OCI-LY7 (cell line): Measurements from ENCODE around the gene LRRC74A. TPM values are rescaled to one million over a fixed set of nuclear protein-coding genes. Genes with fewer than 3 reads are reported as not detected.
"Not testable (repeated sequence)": the region's sequence is repeated elsewhere in the genome, so short reads cannot be mapped to it uniquely, and the experiment has no call there.

Source experiments
- BruUV-seq: library from RNA; stranded (reverse); fragments of 400-500 nt; replicated peaks from 2 replicates; lab custom pipeline; 2021; lab: Mats Ljungman, UMichigan
- CTCF ChIA-PET: fragments of 300-600 bp; sonication (Branson Sonifier 250); formaldehyde crosslinking; loops from one replicate; lab custom pipeline; 2022; ENCODE audit warnings: antibody characterized with exemption; ENCODE audit not compliant: unreplicated experiment; lab: Charles Lee
- POLR2A ChIA-PET: fragments of 300-600 bp; sonication (Branson Sonifier 250); formaldehyde crosslinking; loops from one replicate; lab custom pipeline; 2022; ENCODE audit warnings: antibody characterized with exemption; lab: Charles Lee
- DNase-seq: peaks from one replicate; pipeline ENCODE4 v3.0.0-alpha.2; 2015; ENCODE audit warnings: low spot score
- H2AFZ ChIP-seq: fragments of 200-600 bp; sonication (generic), shearing (Covaris generic); 2 replicates; pipeline ENCODE4 v1.6.1; 2014; ENCODE audit warnings: mild to moderate bottlenecking, antibody characterized with exemption, low read length, moderate library complexity
- H3K27ac ChIP-seq: fragments of 200-600 bp; sonication (generic); 2 replicates; pipeline ENCODE4 v1.5.1; 2014; ENCODE audit warnings: mixed run types, low read depth, mild to moderate bottlenecking, moderate library complexity, low read length, inconsistent platforms; ENCODE audit not compliant: poor library complexity, severe bottlenecking
- H3K36me3 ChIP-seq: fragments of 200-600 bp; sonication (generic); 2 replicates; pipeline ENCODE4 v1.6.1; 2014; ENCODE audit warnings: mild to moderate bottlenecking, antibody characterized with exemption, low read length, moderate library complexity, mixed read lengths; ENCODE audit not compliant: insufficient read depth
- H3K4me1 ChIP-seq: fragments of 200-600 bp; sonication (generic); 2 replicates; pipeline ENCODE4 v1.5.1; 2014; ENCODE audit warnings: mild to moderate bottlenecking, low read length; ENCODE audit not compliant: insufficient read depth, poor library complexity, severe bottlenecking
- H3K4me2 ChIP-seq: fragments of 200-600 bp; sonication (generic); 2 replicates; pipeline ENCODE4 v1.6.1; 2014; ENCODE audit warnings: mild to moderate bottlenecking, low read length
- H3K4me3 ChIP-seq: fragments of 200-600 bp; sonication (generic); 2 replicates; pipeline ENCODE4 v1.5.1; 2014; ENCODE audit warnings: mild to moderate bottlenecking, low read depth, low read length; ENCODE audit not compliant: poor library complexity, severe bottlenecking
- H3K79me2 ChIP-seq: fragments of 200-600 bp; sonication (generic); 2 replicates; pipeline ENCODE4 v1.6.1; 2016; ENCODE audit warnings: low read depth, mild to moderate bottlenecking, low read length, moderate library complexity, mixed read lengths; ENCODE audit not compliant: insufficient read depth
- H3K9me2 ChIP-seq: fragments of 200-600 bp; sonication (generic); 2 replicates; pipeline ENCODE4 v1.6.1; 2016; ENCODE audit warnings: mild to moderate bottlenecking, low read length, mixed read lengths; ENCODE audit not compliant: insufficient read depth
- H3K9me3 ChIP-seq: fragments of 200-600 bp; sonication (generic); 2 replicates; pipeline ENCODE4 v1.6.1; 2014; ENCODE audit warnings: mild to moderate bottlenecking, mixed run types, low read length, mixed read lengths
- H4K20me1 ChIP-seq: fragments of 200-600 bp; sonication (generic); 2 replicates; pipeline ENCODE4 v1.6.1; 2014; ENCODE audit warnings: mild to moderate bottlenecking, antibody characterized with exemption, low read length, moderate library complexity, mixed read lengths; ENCODE audit not compliant: insufficient read depth
- CTCF ChIP-seq: fragments of 200-600 bp; sonication (generic); conservative IDR thresholded peaks from 2 replicates; pipeline ENCODE4 v1.5.1; 2014; ENCODE audit warnings: mild to moderate bottlenecking, antibody characterized with exemption, low read length, moderate library complexity, mixed read lengths
- EZH2phosphoT487 ChIP-seq: fragments of 200-600 bp; sonication (generic); IDR thresholded peaks from 2 replicates; pipeline ENCODE4 v1.6.1; 2018; ENCODE audit warnings: low read depth, borderline replicate concordance, mild to moderate bottlenecking, mixed run types, antibody characterized with exemption, low read length, moderate library complexity, mixed read lengths
- intact Hi-C: fragments of 100-400 bp; cut with micrococcal nuclease; formaldehyde crosslinking; loops from one replicate; pipeline ENCODE4 v1.10.0; 2022; ENCODE audit not compliant: unreplicated experiment
- total RNA-seq, 2 experiments: library from RNA; depleted of rRNA in 1 of 2; stranded (reverse); fragments of >200 nt in 1 of 2; shearing (Covaris generic) in 1 of 2; gene quantifications; 2 replicates each; pipeline ENCODE4 v1.2.3, GENCODE V29; 2014 to 2022

The LRRC74A gene
- total RNA-seq, 2 experiments from 2014 or later = not detected

GRCh38 chr14:76911473-76911872 is 85.3 kb downstream of the LRRC74A start:
- no peak overlapping the region for H2AFZ ChIP-seq
- H3K4me2 ChIP-seq = no peak overlapping the region
- H3K4me3 ChIP-seq = no peak overlapping the region
- H3K27ac ChIP-seq = no peak overlapping the region
- POLR2A ChIA-PET = interaction anchor here (0.7 kb wide), 1 partner anchor 212 kb away, joined by 4 read pairs; no protein-coding TSS in a partner anchor
- CTCF ChIA-PET = no interaction called here
- no peaks in the 10 kb centered on the region for H3K9me2 ChIP-seq
- no peaks in the 10 kb centered on the region for H3K79me2 ChIP-seq
- no peak for DNase-seq
- no peaks in the 10 kb centered on the region for H4K20me1 ChIP-seq
- no TSS peak for BruUV-seq
- H3K9me3 ChIP-seq = no peaks in the 10 kb centered on the region
- intact Hi-C loops = loop anchor here (5.0 kb wide), 1 partner anchor 36 kb away; no protein-coding TSS in a partner anchor
- TF ChIP-seq CTCF (no peak), EZH2phosphoT487 (no peak)
- H3K4me1 ChIP-seq = peaks cover 4% of the 10 kb centered on the region
- no peaks in the 10 kb centered on the region for H3K36me3 ChIP-seq

GRCh38 chr14:76914533-76915081 is 88.4 kb downstream of the LRRC74A start:
- POLR2A ChIA-PET, H2AFZ ChIP-seq, H3K79me2 ChIP-seq, H3K27ac ChIP-seq, H3K36me3 ChIP-seq, H3K4me1 ChIP-seq, H3K4me2 ChIP-seq, DNase-seq, H3K9me3 ChIP-seq, H4K20me1 ChIP-seq, BruUV-seq, H3K4me3 ChIP-seq, H3K9me2 ChIP-seq: not testable (repeated sequence)
- CTCF ChIA-PET = interaction anchor here (1.1 to 1.8 kb wide), 2 partner anchors 44 to 139 kb away, joined by 4 to 10 read pairs; no protein-coding TSS in a partner anchor
- intact Hi-C loops = loop anchor here (5.0 kb wide), 1 partner anchor 33 kb away; no protein-coding TSS in a partner anchor

- H3K4me3 ChIP-seq = no peak overlapping the region
- H2AFZ ChIP-seq = no peak overlapping the region
- intact Hi-C loops = no loop called here
- no peak overlapping the region for H3K4me2 ChIP-seq
- DNase-seq = no peak
- H3K4me1 ChIP-seq = peaks cover 3% of the 10 kb centered on the region
- CTCF ChIA-PET = interaction anchor here (1.0 kb wide), 1 partner anchor 126 kb away, joined by 3 read pairs; no protein-coding TSS in a partner anchor
- no peaks in the 10 kb centered on the region for H4K20me1 ChIP-seq
- H3K79me2 ChIP-seq = no peaks in the 10 kb centered on the region
- H3K27ac ChIP-seq = no peak overlapping the region
- no peak for TF ChIP-seq CTCF
- no peak for TF ChIP-seq EZH2phosphoT487
- BruUV-seq = no TSS peak
- POLR2A ChIA-PET = interaction anchor here (0.6 kb wide), 1 partner anchor 157 kb away, joined by 3 read pairs; no protein-coding TSS in a partner anchor
- H3K9me3 ChIP-seq = no peaks in the 10 kb centered on the region
- H3K36me3 ChIP-seq = no peaks in the 10 kb centered on the region
- no peaks in the 10 kb centered on the region for H3K9me2 ChIP-seq
Measured at GRCh38 chr14:76916040-76916715, 90.0 kb downstream of the LRRC74A start.
